ENCODE data around the gene SMURF1.
"Not testable (repeated sequence)": the region's sequence is repeated elsewhere in the genome, so short reads cannot be mapped to it uniquely, and the experiment has no call there.

SMURF1 gene

DNA sequence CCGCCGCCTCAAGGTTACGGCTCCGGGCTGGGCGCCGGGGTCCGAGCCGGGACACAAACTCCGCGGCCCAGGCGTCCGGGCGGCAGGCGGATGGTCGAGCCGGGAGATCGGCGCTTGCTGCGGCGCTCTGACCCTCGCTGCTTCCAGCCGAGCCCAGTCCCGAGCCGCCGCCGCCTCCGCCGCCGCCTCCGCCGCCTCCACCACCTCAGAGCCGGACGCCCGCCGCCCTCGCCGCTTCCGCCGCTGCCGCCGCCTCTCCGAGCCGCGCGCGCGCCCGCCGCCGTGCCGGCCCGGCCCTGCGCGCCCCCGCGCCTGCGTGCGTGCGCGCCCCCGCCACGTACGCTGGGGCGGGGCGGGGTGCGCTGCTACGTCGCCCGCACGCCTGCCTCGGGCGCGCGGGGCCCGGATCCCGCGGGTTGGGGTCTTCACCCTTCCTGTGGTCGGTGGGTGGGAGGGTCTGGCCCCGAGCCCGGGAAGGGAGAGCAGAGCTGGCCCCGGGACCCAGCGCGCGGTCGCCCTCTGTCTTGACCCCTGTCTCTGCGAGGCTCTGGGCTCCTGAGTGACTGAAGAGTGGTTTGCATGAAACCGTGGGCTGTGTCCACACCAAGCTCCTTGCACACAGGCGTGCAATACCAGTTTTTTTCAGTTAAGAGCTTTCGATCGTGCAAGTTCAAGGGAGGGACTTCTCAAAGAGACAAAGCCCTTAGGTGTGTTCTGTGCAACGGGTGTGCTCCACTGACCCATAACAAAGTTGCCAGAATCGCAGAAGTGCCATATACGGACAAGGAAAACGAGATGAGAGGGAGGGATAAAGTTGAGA is at the start of gene SMURF1:
Gene SMURF1 (minus strand): TSS at position 256 of the 820 bp plus-strand sequence. CDS start 328 bp downstream, outside the sequence.
- peak; percentile 34 for DNase-seq (ENCODE audit: low read depth)

DNA sequence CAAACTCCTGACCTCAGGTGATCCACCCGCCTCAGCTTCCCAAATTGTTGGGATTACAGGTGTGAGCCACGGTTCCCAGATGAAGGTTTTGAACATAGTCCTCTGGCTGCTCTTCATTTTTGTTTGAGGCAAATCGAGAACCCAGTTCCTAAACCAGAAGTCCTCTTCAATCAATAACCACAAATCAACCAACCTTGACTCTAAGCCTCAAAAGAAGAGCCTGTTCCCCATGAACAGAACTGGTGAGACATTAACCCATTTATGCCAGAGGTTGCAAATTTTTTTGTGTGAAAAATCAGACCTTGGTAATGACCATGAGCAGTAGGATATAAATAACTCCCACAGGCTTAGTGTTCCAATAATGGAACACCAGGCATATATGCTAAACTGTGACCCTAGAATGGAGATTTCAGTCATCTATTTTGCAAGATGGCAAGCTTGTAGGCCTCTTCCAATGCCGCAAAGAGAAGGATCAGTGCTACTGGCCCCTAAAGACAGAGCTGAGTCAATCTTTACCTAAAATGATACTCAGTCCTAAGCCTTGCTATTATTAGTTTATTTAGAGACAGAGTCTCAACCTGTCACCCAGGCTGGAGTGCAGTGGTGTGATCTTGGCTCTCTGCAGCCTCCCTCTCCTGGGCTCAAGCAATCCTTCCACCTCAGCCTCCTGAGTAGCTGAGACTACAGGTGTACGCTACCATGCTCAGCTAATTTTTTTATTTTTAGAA is 48.1 kb upstream of the SMURF1 start:
- DNase-seq (ENCODE audit: low read depth): no peak

DNA sequence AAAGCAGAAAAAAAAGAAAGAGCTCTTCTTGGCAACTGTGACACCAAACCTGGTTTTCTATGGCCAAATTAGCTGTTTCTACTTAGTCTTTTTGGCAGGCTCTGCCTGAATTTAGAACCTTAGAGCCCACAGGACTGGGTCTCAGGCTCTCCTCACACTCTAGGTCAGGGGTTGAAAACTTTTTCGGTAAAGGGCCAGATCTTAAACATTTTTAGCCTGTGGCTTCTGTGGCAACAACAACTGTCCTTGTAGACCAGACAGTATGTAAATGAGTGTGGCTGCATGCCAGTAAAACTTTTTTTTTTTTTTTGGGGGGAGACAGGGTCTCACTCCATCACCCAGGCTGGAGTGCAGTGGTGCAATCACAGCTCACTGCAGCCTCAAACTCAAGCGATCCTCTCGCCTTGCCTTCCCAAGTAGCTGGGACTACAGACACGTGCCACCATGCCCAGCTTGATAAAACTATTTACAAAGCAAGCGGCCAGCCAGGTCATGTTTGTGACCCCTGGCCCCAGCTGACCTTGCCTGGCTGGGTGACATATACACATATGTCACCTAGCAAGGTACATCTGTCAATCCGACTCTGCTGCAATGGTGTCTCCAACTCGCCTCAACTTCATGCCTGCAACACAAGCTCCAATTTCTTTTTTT is 46.6 kb upstream of the SMURF1 start:
- DNase-seq (ENCODE audit: low read depth): no peak

DNA sequence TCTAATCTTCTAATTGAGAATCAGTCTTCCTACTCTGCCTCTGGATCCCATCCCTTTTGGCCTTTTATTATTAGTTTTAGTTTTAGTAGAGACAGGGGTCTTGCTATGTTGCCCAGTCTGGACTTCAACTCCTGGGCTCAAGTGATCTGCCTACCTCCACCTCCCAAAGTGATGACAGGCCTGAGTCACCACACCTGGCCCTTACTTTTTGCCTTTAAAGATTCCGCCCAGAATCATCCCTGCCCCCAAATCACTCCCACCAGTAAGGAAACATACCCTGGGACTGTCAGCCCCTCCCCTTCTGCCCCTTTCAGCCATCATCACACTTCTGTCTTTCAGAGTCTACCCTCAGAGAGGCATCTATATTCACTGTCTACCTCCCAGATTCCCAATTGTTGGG is 45.3 kb upstream of the SMURF1 start:
- no peak for DNase-seq (ENCODE audit: low read depth)

DNA sequence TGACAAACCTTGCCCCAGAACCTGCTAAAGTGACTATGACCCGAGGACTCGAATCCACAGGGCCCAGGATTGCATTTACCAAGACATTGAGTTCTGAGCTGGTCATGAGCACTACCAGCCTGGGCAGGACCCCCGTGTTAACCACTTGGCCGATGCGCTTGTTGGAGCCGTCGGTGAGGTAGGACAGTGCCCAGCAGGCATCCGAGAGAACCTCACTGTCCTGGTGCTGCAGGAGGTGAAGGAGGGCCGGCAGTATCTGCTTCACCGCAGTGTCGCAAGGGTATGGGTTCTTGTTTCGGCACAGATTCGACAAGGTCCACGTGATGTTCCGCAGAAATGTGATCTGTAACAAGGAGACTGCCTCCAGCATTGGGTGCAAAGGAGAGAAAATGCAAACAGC is 44.3 kb upstream of the SMURF1 start:
- DNase-seq (ENCODE audit: low read depth): no peak

DNA sequence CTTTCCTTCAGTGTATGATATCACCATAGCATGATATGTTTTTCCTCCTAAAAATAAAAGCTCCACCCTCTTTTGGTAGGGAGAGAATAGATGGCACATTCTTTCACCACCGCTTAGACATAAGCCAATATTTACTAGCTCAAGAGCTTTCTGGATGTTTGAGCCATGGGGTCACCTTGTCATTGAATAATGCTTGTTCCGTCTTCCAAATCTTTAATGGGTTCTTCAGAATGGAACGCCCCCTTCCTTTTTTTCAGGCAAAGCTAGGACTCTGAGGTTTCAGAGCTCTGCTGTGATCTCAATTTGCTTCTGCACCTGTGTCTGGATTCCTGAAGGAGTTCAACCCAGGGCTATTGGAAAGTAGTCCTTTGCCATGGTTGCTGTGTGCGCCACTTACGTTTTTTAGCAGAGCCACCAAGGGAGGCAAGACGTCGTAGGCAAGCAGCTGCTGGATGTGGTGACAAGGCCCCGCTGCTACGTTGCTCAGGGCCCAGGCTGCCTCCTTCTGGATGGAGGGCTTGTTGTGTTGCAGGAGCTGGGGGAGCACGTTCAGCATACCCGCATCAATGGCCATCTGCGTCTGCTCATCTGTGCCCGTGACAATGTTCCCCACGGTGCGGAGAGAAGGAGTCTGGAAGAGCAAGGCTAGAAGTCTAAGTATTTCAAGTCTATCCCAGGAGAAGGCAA is 40.8 kb upstream of the SMURF1 start:
- no peak for DNase-seq (ENCODE audit: low read depth)

DNA sequence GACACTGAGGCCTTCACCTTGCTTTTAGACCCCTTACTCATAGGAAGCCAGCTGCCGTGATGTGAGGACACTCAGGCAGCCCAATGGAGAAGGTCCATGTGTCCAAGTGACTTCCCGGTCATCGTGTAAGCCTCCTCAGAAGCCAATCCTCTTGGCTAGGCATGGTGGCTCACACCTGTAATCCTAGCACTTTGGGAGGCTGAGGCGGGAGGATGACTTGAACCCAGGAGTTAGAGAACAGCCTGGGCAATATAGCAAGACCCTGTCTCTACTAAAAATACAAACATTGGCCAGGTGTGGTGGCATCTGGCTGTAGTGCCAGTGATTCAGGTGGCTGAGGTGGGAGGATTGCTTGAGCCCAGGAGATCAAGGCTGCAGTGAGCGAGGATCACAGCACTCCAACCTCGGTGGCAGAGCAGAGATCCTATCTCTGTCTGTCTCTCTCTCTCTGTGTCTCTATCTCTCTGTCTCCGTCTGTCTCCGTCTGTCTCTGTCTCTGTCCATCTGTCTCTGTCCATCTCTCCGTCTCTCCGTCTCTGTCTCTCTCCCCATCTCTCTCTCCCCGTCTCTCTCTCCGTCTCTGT is 36.3 kb upstream of the SMURF1 start:
- DNase-seq (ENCODE audit: low read depth): no peak

DNA sequence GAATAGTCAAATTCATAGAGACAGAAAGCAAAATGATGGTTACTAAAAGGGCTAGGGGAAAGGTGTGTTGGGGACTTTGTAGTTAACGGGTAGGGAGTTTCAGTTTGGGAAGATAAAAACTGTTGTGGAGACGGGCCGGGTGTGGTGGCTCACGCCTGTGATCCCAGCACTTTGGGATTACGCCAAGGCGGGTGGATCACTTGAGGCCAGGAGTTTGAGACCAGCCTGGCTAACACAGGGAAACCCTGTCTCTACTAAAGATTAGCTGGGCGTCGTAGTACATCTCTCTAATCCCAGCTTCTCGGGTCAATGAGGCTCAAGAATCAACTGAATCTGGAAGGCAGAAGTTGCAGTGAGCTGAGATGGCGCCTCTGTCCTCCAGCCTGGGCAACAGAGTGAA is 33.3 kb upstream of the SMURF1 start:
- no peak for DNase-seq (ENCODE audit: low read depth)

DNA sequence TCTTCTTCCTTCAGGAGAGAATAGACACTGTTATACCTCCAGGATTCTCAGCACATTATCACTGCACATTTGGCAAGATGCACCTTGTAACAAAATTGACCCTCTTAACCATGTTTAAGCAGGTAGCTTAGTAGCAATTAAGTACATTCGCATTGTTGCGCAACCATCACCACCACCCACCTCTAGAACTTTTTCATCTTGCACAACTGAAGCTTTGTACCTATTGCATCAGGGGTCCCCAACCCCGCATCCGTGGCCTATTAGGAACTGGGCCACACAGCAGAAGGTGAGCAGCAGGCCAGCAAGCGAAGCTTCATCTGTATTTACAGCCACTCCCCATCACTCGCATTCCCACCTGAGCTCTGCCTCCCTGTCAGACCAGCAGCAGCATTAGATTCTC is 29.9 kb upstream of the SMURF1 start:
- DNase-seq (ENCODE audit: low read depth): no peak

DNA sequence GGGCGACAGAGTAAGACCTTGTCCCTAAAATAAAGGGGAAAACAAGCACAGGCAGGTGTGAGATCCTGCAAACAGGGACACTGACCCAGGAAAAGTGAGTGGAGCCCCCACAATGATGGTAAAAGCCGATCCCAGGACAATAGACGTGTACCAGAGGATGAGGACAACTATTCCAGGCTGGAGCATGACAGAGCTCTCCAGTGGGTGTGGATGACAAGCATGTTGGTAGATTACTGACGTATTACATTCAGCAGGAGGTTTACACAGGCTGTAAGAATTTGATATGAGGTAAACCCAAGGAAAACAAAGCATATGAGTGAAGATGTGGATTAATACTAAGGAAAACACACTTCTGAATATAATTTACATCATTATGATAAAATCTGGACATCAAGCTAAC is 27.8 kb upstream of the SMURF1 start:
- no peak for DNase-seq (ENCODE audit: low read depth)

DNA sequence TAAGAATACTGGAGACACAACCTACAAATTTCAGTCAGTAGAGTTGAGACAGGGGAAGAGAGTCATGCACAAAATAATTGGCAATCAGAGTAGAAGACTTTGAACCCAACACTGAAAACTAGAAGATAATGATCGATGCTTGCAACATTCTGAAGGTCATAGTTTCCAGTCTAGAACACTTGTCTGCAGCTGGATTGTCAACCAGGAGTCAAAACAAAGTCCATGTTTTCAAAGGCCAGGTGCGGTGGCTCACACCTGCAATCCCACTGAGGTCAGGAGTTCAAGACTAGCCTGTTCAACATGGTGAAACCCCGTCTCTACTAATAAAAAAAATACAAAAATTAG is 26.8 kb upstream of the SMURF1 start:
- no peak for DNase-seq (ENCODE audit: low read depth)

DNA sequence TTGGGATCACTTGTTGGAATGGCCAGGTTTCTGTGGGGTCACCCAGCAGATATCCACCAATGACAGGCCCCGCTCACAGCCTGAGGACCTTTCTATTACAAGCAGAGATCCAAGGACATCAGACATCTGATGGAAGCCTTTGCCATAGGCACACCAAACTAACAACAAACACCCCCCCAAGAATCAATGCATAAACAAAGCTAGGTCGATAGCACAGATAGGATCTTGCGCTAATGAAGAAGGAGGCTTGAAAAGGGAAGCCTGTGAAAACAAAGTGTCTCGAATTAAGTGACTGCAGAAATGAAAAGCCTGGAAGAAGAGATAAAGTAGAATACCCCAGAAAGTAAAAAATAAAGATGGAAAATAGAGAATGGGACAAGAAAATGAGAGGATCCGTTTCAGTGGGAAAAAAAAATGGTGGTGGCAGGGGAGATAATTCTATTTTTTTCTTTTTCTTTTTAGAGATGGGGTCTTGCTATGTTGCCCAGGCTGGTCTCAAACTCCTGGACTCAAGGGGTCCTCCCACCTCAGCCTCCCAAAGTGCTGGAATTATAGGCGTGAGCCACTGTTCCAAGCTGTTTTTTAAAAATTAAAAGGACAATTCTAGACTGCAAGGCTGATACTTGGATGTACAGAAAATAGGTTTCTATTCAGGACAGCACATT is 26.3 kb upstream of the SMURF1 start:
- no peak for DNase-seq (ENCODE audit: low read depth)

DNA sequence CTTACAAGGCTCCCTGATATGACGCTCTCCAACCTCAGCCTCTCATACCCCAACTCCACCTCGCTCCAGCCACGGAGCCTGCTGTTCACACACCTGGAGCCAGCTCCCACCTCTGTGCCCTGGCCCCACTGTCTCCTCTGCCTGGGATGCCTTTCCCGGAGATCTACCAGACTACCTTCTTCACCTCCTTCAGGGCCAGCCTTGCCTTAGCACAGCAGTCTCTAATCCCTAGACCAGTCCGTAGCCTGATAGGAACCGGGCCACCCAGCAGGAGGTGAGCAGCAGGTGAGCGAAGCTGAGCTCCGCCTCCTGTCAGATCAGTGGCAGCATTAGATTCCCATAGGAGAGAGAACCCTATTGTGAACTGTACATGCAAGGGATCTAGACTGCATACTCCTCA is 23.2 kb upstream of the SMURF1 start:
- DNase-seq (ENCODE audit: low read depth): no peak

DNA sequence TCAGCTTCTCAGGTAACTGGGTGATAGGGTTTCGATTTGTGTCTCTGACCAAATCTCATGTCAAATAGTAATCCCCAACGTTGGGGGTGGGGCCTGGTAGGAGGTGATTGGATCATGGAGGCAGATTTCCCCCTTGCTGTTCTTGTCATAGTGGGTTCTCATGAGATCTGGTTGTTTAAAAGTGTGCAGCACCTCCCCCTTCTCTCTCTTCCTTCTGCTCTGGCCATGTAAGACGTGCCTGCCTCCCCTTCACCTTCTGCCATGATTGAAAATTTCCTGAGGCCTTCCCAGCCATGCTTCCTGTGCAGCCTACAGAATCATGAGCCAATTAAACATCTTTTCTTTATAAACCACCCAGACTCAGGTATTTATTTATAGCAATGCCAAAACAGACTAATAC is 21.9 kb upstream of the SMURF1 start:
- DNase-seq (ENCODE audit: low read depth): no peak

DNA sequence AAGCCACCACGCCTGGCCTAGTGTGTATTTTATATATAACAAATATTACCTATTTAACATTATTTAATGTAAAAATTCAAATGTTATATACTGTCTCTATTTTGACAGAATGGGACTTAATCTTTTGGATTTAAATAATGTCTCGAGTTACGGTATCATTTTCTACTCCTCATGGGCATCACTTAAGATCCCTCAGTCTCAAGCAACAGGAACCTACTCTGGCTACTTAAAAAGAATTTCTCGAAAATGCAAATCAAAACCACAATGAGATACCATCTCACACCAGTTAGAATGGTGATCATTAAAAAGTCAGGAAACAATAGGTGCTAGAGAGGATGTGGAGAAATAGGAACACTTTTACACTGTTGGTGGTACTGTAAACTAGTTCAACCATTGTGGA is 19.8 kb upstream of the SMURF1 start:
- not testable (repeated sequence) for DNase-seq (ENCODE audit: low read depth)

DNA sequence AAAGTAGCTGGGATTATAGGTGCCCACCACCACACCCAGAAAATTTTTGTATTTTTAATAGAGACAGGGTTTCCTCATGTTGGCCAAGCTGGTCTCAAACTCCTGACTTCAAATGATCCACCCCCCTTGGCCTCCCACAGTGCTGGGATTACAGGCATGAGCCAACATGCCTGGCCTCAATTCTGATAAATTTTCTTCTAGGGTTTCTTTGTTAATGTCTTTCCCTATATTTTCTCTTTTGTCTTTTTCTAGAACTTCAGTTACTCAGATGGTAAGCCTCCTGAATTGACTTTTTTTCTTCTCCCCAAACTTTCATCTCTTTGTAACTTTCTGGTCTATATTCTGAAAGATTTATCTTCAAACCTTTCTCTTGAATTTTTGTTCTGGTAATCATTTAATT is 12.7 kb upstream of the SMURF1 start:
- no peak for DNase-seq (ENCODE audit: low read depth)

DNA sequence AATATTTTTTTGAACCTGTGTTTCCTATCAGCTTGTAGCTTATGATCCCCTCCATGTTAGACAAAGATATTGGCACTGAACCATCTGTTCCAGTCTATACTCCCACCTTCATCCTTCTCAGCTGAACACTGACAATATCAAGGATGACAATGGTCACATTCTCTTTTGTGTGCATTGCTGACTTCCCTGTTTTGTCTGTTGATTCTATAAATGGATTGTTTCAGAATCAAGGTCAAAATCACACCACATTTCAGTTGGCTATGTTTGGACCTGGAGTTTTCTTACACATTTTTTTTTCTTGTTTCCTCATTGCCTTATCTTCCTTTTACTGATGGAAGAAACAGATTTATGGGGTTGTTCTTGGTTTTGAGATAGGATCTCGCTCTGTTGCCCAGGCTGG is 11.3 kb upstream of the SMURF1 start:
- DNase-seq (ENCODE audit: low read depth): no peak

DNA sequence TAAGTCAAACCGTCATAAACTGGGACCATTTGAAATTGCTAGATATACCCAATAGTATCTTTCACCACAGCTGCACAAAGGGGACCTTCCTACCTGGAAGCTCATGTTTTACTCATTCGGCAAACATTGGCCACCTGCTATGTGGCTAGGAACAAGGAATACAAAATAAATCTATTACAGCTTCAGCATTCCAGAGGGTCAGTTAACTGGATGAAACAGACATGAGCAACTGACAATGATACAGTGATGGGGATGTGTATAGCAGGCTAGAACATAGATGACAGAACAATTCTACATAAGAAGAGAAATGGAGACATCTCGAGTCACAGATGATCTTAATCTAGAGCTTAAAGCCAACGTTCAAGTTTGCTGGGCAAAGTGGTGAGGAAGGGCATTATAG is 3.1 kb upstream of the SMURF1 start:
- no peak for DNase-seq (ENCODE audit: low read depth)

DNA sequence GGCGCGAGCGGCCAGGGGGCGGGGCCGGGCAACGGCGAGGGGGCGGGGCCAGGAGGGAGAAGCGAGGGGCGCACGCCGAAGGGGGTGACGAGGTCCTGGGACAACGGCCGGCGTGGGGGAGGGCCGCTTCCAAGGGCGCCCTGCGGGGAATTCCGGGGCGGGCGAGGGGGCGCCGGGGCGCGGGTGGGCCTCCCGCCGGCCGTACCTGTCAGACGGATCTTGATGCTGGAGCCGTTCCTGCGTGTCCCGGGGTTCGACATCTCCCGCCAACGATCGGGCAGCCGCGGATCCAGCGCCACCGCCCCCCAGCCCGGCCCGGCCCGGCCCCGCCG is 421 bp downstream of the SMURF1 start:
- no peak for DNase-seq (ENCODE audit: low read depth)

DNA sequence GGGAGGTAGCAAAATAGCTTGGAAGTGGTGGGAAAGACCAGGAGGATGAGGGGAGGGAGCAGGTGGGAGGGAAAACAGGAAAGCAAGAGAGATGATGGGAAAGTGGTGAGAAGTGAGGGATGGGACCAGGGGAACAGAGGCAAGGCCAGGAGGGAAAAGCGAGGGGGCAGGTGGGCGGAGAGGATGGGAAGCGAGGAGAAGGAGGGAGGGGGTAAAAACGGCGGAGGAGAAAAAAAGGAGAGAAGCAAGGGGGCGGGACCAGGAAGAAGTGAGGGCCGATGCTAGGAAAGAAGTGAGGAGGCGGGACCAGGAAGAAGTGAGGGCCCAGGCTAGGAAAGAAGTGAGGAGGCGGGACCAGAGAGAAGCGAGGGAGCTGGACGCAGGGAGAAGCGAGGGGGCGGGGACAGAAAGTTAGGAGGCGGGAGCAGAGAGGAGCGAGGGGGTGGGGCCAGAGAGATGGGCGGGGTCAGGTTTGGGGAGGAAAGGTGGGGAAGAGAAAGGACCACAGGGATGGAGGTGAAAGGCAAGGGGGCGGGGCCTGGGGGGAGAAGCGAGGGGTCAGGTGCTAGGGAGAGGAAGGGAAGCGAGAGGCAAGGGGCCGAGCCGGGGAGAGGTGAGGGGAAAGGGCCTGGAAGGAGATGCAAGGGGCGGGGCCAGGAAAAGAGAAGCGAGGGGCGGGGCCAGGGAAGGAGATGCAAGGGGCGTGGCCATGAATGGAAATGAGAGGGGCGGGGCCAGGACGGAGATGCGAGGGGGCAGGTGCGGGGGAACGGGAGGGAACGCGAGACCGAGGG is 984 bp downstream of the SMURF1 start:
- DNase-seq (ENCODE audit: low read depth): peak; percentile 77
